H1 (cell line): ENCODE results near the gene PDE4B. TPM values are rescaled to one million over a fixed set of nuclear protein-coding genes. Genes with fewer than 3 reads are reported as not detected.

ENCODE experiments used
- ATF3 ChIP-seq: IDR thresholded peaks from 2 replicates; pipeline ENCODE4 v1.6.1; 2011; ENCODE audit warnings: low read depth, mild to moderate bottlenecking, low read length; ENCODE audit not compliant: insufficient read depth
- EGR1 ChIP-seq: IDR thresholded peaks from 2 replicates; pipeline ENCODE4 v1.6.1; 2011; ENCODE audit warnings: low read depth, low read length, borderline replicate concordance
- JUN ChIP-seq: IDR thresholded peaks from 2 replicates; pipeline ENCODE4 v1.6.1; 2011; ENCODE audit warnings: low read depth, mild to moderate bottlenecking, improper control_type of control experiment, low read length
- polyA plus RNA-seq, 7 experiments: library from polyadenylated mRNA; depleted of rRNA in 3 of 7; stranded (reverse) in 5 of 7; unstranded in 2 of 7; fragments of >200 nt in 5 of 7; fragments of 200-250 nt in 2 of 7; gene quantifications; 1 replicate in 5 of 7; 2 replicates in 1 of 7; 4 replicates in 1 of 7; pipeline versions ENCODE4 v1.2.1 to v1.2.3, GENCODE V29; 2011 to 2013; ENCODE audit warnings: missing spikeins in 2 of 7, mixed read lengths in 2 of 7
- total RNA-seq: library from RNA; stranded (reverse); fragmentation: NEBNext Ultra II Directional; extraction: Animal tissue kit (Norgen Biotek cat#: 25700); gene quantifications from 2 replicates; pipeline ENCODE4 v1.2.1, GENCODE V29; 2021
- TF ChIP-seq, protein P1 (sequence below), 3 experiments: IDR thresholded peaks; 1 replicate in 2 of 3; 2 replicates in 1 of 3; pipeline versions ENCODE4 v1.5.1 to v1.6.1; 2011; ENCODE audit warnings: low read length in 3 of 3, mild to moderate bottlenecking in 3 of 3, inconsistent platforms in 2 of 3, low read depth in 1 of 3, moderate library complexity in 1 of 3; ENCODE audit not compliant: insufficient read depth in 1 of 3; ENCODE audit errors: control extremely low read depth in 1 of 3

The PDE4B gene
- total and polyA plus RNA-seq, 2 of the 8 experiments (the other 6 are each of a cell fraction or from before 2014, with no cell fraction given), result 5.0 to 15.1 TPM

- TF ChIP-seq, protein P1, sequence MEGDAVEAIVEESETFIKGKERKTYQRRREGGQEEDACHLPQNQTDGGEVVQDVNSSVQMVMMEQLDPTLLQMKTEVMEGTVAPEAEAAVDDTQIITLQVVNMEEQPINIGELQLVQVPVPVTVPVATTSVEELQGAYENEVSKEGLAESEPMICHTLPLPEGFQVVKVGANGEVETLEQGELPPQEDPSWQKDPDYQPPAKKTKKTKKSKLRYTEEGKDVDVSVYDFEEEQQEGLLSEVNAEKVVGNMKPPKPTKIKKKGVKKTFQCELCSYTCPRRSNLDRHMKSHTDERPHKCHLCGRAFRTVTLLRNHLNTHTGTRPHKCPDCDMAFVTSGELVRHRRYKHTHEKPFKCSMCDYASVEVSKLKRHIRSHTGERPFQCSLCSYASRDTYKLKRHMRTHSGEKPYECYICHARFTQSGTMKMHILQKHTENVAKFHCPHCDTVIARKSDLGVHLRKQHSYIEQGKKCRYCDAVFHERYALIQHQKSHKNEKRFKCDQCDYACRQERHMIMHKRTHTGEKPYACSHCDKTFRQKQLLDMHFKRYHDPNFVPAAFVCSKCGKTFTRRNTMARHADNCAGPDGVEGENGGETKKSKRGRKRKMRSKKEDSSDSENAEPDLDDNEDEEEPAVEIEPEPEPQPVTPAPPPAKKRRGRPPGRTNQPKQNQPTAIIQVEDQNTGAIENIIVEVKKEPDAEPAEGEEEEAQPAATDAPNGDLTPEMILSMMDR (IDR thresholded peaks at IDR 0.05; ENCODE audit: control extremely low read depth in 1 of 3, insufficient read depth in 1 of 3, low read depth in 1 of 3, low read length in 3 of 3), result no peak
- TF ChIP-seq EGR1 (no peak), JUN (no peak), ATF3 (no peak)
These were observed 235.3 kb downstream of the PDE4B start (continued) for GRCh38 chr1:66028035-66028434.
